Activated T-helper 1 cell treated with anti-CD3 and anti-CD28 coated beads, Interleukin-2, amount 50 U/mL, for 16 hours (primary cell): ENCODE data around the gene EPHA2.

Source experiments
- DNase-seq, 2 donors: peaks; one replicate each; pipeline ENCODE4 v3.0.0-alpha.2; 2020; ENCODE audit warnings: low read depth in 1 of 2, low spot score in 1 of 2

The EPHA2 gene

GRCh38 chr1:16151196-16151994, 4.5 kb downstream of the EPHA2 start:
- no peak for DNase-seq

- no peak for DNase-seq
Measured at GRCh38 chr1:16150508-16150907, 5.4 kb downstream of the EPHA2 start.

- DNase-seq = no peak
Measured at GRCh38 chr1:16149702-16150488, 6.0 kb downstream of the EPHA2 start.

GRCh38 chr1:16149146-16149545, 6.7 kb downstream of the EPHA2 start:
- DNase-seq = no peak

- DNase-seq = no peak
Measured at GRCh38 chr1:16148329-16149092, 7.4 kb downstream of the EPHA2 start.

GRCh38 chr1:16147156-16147926, 8.5 kb downstream of the EPHA2 start:
- no peak for DNase-seq

DNA sequence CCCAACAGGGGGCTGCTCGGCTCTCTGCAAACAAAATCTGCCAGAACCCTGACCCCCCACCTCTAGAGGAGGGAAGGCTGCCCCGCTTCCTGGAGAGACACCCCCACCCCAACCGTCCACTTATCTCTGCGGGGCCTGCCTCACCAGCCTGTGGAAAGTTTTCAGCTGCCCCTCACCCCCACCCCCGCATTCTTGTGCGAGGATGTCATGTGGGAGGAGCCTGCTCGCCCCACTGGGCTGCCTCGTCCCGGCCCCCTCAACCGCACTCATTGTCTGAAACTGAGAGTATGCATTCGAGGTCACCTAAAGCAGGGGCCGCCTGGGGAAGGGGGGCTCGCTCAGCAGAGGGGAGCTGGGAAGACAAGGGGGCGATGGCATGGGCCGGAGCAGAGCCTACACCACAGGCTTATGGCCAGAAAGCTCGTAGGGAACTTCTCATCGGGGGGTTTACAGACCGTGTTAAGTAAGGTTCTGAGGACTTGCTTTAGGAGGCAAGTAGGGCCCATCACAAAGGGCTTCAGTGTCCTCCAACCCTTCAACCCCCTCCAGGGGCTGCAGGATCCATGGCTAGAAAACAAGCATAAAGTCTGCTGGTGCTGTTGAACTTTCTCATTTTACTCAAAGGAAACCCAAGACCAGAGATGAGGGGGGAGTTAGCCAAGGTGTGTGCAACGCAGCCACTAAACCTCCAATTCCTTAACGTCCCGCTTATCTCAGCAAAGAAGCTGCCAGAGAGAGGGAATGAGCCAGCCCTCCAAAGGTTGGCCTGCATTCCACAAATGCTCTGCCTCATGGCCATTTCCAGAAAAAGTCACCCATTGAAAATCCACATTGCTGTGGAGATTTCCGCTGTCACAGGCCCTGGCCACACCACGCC, 9.4 kb downstream of the EPHA2 start:
- no peak for DNase-seq

GRCh38 chr1:16145662-16146278, 10.1 kb downstream of the EPHA2 start:
- no peak for DNase-seq

GRCh38 chr1:16145030-16145661, 10.7 kb downstream of the EPHA2 start:
- no peak for DNase-seq

- no peak for DNase-seq
Measured at GRCh38 chr1:16144325-16145029, 11.4 kb downstream of the EPHA2 start.

DNA sequence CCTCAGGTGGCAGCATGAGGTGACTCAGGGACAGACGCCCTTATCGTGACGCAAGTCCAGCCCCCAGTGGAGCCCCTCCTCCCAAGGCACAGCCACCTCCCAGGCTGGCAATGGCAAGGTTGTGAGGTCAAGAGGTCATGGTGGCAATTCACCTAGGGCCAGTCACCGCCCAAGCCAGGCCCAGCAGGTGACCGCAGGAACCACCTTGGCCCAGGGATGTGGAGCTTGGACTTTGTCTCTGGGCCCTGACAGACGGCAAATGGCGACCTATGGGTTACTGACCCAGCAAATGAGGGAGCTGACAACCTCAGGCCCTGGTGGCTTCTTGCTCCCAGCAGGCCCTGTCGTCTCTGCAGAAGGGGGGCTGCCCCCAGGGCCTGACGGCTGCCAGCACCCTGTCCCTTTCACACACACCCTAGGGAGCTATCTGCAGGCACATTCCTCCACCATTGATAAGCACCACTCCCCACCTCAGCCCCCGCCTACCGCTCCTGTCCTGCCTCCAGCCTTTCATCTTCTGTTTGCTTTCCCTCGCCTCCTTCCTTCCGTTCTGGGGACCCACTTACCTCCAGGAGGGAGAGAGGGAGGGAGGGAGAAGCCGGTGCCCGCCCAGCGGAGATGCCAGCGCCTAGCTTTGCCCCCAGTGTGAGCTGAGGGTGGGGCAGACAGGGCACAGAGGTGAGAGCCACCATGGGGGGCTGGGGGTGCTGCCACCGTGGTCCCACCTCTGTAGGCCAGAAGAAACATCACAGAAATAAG, 12.1 kb downstream of the EPHA2 start:
- DNase-seq = no peak

- DNase-seq = no peak
Measured at GRCh38 chr1:16143005-16143565, 12.8 kb downstream of the EPHA2 start.

GRCh38 chr1:16142383-16142995, 13.4 kb downstream of the EPHA2 start:
- no peak for DNase-seq

- DNase-seq = no peak
Measured at GRCh38 chr1:16141573-16142336, 14.1 kb downstream of the EPHA2 start.

GRCh38 chr1:16140068-16140596, 15.7 kb downstream of the EPHA2 start:
- no peak for DNase-seq

- no peak for DNase-seq
Measured at GRCh38 chr1:16139473-16139962, 16.4 kb downstream of the EPHA2 start.
